NCI-H146 (cell line): ENCODE measurements around the gene SCN4B.

Source experiments
- DNase-seq: peaks from one replicate; lab custom pipeline; 2025; lab: John Stamatoyannopoulos, UW

Gene SCN4B

DNA sequence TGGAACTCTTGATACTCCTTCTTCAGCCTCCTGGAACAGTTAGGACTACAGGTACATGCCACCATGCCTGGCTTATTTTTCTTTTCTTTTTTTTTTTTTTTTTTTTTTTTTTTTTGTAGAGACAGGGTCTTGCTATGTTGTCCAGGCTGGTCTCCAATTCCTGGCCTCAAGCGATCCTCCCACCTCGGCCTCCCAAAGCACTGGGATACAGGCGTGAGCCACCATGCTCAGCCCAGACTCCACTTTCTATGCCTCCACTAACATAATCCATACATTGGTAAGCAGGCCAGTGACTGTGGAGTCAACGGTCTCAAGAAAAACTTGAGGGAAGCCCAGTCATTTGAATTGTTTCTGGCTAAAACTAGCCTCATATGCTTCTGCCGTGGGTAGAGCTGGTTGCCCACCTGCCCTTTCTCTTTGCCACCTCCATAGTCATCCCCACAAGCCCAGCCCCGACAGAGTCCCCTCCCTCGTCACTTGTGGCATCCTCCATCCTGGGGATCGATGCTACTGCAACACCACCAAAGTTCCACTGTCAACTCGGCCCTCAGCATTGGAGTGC, 21.5 kb upstream of the SCN4B start:
- no peak for DNase-seq

DNA sequence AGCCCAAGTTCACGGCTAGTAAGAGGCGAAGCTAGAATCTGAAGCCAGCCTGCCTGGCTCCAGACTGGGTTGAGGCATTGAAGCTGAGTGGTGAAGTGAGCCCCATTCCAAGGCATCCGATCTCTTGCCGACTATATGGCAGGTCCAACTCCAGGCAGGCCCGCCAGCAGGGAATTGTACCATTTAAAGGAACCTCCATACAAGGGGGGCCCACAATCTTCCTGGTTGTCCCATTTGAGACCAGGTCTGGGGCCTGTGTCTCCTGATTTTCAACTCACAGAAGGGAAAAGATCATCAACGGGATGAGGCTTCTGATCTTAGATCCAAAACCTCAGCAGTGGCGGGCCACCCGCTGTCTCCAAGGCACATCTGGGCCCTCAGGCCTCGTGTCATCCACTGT, 19.7 kb upstream of the SCN4B start:
- DNase-seq, result no peak

DNA sequence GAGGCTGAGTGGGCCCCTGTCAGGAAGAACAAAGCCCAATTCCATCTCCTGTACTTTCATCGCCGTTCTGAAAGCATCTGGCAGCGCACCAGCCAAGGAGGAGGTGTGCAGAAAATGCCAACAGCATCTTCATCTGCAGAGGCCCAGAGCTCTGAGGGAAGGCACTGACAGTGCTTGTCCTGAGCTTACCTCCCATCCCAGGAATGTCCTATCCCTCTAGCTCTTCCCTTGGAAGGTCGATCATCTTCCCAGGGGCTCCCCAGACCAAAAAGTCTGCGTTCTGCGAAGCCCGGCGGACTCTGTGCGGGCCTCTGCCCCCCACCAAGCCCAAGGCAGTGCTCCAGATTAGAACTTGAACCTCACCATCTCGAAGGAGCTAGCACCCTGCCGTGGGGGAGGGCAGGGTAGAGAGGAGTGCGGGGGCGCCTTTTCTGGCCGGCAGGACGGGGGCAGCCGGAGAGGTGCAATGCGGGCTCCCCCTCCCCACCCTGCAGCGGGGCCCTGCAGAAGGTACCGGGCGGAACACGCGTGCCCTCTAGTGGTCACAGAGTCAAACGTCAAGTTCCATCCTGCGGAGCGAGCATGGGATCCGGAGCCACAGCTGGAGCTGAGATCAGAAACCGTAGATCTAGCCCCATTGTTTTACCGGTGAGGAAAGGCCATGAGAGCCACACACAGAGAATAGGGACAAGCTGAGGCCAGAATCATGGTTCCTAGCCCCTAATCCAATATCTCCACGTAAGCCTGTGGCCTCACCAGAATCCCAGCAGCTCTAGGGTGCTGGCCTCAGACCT, 18.8 kb upstream of the SCN4B start:
- DNase-seq, result peak; percentile 66

DNA sequence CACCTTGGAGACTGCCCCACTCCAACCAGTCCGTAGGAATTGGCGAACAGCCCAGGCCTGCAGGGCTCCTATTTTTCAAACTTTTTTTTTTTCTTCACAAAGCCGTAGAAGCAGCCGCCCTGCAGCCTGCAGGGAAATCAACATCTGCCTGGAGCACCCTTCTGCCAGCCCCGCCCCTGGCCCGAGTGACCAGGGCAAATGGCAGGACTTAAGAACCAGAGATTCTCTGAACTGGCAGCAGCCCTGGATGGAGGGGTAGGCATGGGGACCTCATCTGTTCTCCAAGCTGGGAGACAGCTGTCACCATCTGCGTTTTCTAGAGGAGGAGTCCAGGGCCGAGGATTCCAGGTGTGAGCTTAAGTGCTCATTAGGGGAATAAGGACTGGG, 18.3 kb upstream of the SCN4B start:
- peak; percentile 23 for DNase-seq

DNA sequence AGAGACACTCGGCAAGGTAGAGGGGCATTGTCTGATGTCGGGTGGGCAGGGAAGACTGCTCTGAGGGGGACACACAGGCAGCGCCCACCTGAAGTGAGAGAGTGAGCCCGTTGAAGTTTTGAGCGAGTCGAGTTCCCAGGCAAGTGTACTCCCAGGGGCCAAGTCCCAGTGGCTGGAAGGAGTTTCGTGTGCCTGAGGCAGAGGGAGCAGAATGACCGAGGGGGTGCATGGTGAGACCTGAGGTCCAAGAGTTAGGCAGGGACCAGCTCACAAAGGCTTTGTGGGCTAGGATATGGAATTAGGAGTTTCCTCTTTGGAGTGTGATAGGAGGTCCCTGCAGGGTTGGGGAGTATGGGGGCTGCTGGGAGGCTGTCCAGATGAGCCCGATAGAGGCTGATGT, 17.6 kb upstream of the SCN4B start:
- DNase-seq, result no peak

DNA sequence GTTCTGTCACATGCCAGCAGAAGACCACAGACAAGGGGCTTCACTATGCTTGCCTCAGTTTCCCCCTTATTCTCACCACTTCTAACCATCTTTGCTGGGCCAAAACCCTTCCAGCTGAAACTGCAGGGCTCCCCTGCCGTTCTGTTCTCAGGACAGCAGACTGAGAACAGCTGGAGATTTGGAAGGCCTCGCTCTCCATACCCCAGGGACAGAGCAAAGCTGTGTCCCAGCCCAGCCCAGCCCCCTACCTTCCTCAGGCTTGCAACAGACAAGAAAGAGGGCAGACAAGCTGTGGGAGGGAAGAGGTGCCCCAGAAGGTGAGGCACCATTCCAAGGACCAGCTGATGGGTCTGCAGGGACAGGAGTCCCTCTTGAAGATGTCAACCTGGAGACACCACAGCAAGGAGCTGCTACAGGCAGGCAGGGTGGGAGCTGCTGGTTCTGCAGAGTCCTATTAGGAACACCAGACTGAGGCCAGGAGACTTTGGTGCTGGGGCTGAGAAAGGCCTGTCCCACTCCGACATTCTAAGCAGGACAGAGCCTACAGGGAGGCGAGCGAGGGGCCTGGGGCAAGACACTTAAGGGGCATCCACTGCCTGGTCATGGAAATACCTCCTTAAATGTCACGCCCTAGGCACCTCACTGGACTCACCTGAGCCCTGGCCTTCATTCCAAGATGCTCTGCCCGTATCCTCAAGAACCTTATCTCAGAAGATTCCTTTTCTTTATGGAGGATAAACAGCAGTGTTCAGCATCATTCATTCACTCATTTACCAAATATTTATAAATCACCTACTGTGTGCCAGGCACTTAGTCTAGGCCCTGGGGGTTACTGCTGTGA, 16.9 kb upstream of the SCN4B start:
- no peak for DNase-seq

DNA sequence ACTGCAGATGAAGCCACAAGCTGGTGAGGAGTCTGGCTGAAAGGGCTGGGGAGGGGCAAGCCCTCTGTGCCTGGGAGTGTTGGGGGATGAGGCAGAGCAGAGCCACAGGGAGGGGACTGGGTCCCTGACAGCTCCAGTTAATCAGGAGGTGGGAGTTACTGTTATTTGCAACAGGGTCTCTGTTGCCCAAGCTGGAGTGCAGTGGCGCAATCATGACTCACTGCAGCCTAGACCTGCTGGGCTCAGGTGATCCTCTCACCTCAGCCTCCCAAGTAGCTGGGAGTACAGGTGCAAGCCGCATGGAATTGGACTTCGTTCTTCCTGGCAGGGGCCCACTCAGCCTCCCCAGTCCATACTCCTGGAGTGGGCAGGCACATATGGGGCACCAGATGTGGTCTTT, 16.1 kb upstream of the SCN4B start:
- DNase-seq, result no peak

DNA sequence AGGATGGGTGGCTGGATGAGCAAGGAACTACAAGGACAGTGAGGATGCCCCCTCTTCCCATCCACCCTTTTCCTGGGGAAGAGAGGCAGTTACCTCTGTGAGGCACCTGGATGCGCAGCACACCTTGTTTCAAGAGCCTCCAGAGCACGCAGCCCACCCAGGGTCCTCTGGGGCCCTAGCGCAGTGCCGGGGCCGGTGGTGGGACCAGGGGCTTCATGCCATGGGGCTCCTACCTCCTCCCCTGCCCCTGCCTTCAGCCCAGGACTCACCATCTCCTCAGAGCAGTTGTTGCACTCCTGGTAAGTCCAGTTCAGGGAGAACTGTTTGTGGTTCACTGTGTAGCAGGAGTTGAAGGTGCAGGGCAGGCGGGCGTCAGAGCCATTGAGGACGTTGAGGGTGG, 15.7 kb upstream of the SCN4B start:
- DNase-seq, result no peak

DNA sequence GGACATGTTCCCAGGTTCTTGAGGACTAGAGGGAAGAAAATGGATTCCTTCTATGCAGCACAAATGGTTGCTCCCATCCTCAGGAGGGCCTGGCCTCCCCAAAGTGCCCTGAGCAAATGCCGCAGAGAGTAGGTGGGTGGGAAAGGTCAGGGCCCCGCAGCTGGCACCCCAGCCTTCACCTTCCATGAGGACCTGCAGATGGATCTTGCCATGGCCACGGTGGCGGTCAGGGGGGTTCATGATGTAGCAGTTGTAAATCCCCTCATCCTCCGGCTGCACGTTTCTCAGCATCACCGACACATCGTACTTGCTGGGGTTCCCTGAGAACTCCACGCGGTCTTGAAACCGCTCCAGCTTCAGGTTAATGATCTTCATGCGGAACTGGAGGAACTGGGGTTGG, 15.3 kb upstream of the SCN4B start:
- no peak for DNase-seq

DNA sequence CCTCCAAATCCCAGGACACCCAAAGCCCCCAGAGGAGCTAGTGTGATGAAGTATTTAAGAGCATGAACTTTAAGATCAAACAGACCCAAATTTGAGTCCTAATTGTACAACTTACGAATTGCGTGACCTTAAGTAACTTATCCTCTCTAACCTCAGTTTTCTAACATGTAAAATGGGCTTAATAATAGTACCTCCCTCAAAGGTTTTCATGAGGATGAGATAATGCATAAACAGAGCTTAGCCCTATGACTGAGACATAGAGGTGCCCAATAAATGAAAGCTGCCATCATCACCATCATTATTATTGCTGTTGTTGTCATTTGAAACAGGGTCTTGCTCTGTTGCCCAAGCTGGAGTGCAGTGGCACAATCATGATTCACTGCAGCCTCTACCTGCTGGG, 14.6 kb upstream of the SCN4B start:
- DNase-seq, result no peak

DNA sequence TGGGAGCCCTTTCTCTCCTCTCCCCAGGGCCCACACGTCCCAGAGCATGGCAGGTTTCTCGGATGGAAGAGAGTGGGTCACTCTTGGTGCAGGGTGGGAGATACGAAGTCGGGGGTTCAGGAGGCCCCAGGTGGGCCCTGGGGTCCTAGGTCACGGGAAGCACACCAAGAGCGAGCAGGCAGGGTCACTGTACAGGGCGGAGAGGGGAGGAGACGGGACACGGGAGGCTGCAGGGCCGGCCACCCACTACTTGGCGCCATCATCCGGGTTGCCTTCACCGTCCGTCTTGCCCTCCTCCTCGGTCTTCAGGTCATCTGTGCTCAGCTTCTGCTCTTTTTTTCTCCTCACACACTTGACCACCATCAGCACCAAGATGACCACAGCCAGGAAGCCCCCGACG, 14.0 kb upstream of the SCN4B start:
- no peak for DNase-seq

DNA sequence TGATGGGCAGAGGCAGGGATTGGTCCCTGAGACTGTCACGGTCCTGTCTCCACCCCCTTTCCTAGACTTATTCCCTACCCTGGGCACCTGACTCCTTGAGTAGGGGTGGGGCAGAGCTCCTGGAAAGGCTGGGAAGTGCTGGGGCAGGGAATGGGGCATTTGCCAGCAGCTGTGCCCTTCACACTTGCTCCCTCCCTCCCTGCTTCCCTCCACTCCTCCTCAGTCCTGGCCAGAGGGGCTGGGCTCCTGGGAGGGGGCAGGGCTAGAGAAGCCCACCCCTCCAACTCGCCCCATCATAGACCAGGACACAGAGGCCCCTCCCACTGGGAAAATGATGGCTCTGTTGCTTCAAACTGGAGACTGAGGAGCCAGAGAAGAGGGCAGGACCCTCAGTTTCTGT, 12.3 kb upstream of the SCN4B start:
- no peak for DNase-seq

DNA sequence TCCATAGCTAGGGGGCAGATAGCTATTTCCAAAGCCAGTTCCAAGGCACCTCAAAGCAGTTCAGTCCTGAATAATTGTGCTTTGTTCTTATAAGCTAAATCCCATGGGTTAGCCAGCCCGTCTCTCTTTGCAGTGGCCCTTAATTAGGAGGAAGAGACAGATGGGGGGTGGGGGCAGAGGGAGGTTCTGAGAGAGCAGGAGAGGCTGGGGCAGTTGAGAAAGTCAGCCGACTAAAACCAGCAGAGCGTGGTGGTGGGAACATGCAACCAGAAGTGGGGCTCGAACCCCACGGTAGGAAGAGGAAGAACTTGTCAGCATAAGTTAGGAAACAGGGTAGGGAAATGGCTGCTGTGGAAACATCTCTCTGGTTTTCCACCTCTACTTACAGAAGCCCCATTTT, 10.9 kb upstream of the SCN4B start:
- no peak for DNase-seq

DNA sequence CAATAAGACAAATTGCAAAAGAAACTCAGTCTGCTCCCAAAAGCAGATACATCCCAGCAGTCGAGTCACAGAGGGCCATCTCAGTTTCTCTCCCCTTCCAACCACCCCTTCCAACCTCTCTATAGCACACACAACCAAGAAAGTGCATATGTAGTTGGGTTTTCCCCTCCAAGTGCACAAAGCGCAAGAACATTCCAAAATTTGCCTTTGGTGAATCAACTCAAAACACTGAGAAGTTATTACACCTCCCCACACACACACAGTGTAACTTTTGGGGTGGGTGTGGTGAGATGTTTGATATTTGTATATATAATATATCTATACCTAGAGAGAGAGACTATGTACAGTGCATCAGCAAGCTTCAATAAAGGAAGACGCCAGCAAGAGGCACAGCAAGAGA, 10.2 kb upstream of the SCN4B start:
- DNase-seq, result no peak

DNA sequence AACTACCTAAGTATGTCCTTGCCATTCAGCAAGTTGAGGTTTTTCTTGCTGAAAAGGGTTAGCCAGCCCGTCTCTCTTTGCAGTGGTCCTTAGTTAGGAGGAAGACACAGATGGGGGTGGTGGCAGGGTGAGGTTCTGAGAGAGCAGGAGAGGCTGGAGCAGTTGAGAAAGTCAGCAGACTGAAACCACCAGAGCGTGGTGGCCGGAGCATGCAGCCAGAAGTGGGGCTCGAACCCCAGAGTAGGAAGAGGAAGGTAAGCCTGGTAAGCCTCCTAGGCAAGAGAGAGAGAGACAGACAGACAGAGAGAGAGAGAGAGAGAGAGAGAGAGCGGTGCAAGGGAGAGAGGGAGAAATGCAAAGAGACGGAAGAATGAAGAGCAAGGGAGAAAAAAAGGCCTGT, 9.2 kb upstream of the SCN4B start:
- DNase-seq, result no peak

DNA sequence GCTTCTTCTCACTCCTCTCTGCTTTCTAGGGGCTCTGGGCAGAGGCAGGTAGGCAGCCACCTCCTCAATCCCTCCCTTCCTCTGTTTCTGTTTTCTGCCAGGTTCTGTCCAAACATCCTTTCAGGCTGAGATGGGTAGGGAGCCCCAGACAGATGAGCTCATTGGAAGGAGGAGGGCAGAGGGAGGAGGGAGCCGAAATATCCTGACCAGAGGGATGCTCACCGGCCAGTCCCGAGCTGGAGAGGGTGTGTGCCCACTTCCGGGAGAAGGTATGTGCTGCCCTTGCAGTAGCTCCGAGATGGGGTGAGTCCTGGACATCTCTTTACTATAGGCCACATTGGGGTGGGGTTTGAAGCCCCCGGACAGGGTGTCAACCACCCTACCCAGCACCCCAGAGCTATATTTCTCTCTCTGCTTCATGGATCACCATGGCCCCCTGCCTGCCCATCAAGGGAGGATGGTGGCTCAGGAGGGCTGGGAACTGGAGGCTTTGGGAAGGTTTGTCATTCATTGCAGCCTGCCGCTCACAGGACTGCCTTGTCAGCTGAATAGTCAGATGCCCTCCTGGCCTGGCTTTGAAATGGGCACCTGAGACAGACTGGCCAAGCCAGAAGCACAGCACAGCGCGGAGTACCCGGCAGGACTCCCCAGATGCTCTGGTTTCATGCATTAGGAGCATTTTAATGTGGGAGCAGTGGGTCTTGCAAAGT, 4.7 kb upstream of the SCN4B start:
- no peak for DNase-seq

DNA sequence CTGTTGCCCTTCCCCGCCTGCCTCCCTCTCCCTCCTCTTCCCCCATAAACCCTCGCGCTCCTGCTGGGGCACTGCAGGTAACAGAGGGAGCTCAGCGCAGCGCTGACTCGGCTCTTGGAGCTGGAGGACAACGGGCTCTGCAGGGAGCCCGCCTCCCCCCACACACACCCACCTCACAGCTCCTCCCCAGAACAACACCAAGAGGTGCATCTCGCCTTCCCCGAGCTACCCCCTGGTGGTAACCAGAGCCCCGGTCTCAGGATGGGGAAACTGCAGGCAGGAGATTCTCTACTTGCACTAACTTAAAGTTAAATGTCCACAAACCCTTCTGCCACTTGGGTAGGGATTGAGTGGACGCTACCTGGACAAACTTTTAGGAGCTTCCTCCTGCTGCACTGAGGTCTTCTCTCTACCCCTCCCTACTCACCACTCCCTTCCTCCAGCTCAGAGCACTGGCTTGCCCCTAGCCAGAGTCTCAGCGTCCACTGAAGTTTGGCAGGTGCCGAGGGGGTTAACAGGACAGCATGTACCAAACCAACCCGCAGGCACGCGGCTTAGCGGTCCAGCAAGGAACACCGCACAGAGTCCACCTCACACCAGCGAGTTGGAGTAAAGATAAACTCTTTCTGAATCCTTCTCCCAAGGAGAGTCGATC, 4.0 kb upstream of the SCN4B start:
- peak; percentile 39 for DNase-seq

DNA sequence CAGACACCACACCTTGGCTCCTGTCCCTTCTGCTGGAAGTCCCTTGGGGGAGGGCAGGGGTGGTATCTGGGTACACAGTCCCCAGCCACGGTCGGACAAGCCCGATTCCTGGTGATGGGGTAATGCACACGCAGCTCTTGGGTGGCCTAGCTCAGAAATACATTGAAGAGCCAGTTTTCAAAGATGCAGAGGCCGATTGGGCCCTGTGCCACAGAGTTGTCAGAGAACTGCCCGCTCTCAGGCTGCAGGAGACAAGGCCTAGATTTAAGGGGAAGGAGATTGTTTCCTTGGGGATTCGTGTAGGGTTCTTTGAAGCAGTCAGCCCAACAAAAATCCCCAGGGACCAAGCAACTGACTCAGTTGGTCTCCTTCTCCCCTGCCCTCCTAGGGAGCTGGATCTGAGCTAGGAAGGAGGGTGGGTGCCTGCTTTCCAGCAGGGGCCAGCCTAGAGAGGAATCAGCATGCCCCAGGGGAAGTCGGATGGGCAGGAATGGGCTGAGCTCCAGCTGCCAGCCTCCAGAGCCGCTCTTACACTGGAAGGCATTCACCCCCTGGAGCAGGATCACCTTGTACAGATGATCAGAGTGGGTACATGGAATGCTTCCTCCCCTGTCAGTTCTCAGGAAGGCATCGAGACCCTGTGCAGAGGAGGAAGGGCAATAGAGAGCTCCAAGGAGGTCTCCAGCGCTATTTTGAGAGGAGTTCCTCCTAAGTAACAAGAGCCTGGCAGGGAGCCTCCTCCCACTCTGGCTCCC, 3.3 kb upstream of the SCN4B start:
- DNase-seq, result no peak

DNA sequence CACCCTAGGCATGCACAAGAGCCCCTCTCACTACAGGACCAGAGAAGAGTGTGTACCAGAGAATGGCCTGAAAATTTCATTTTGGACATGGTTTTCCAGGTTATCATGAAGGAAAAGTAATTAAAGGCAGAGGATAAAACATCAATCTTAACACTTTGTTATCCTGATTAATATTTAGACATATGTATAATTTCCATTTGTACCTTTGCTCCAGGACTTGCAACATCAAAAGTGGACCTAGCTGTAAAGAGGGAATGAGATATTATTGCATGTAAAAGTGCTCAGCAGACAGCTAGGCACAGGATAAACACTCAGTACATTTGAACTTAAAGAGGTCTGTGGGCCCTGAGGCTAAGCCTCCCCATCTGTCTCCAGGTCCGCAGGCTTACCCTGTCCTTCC, 2.0 kb upstream of the SCN4B start:
- DNase-seq, result no peak

DNA sequence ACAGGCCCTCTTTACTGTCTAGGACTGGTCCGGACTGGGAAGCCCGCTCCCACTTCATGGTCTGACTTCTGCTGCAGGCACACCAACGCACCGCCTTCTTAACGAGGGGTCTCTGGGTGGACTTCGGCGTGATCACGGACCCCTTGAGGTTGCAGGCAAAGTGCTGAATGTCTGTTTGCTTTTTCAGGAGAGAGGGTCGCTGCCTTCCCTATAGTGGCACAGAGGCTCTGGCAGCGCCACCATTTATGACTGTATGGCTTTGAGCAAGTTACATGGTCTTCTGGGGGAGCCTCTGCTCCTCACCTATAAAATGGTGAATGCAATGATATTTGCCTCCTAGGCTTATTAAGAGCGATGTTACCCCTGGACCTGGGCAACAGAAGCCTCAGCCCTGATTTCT, 1.4 kb upstream of the SCN4B start:
- no peak for DNase-seq

DNA sequence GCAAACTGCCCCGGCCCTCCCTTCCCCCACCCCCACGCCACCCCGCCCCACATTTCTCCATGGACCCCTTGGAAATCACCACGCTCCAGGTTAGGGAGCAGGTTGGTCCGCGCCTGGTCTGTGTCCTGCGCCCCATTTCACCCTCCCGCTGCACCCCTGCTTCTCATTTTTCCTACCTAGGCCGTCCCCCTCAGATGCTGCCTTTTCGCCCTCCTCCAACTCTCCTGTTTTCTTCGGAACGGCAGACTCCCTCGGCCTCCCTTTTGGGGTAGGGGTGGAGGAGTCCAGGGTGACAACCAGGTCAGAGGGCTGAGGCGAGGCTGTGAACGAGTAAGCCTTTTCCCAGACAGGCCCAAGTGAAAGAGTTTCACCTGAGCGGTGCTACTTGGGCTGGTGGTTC, 893 bp upstream of the SCN4B start:
- DNase-seq, result no peak
